ENCODE results near the gene PRADC1.

DNA sequence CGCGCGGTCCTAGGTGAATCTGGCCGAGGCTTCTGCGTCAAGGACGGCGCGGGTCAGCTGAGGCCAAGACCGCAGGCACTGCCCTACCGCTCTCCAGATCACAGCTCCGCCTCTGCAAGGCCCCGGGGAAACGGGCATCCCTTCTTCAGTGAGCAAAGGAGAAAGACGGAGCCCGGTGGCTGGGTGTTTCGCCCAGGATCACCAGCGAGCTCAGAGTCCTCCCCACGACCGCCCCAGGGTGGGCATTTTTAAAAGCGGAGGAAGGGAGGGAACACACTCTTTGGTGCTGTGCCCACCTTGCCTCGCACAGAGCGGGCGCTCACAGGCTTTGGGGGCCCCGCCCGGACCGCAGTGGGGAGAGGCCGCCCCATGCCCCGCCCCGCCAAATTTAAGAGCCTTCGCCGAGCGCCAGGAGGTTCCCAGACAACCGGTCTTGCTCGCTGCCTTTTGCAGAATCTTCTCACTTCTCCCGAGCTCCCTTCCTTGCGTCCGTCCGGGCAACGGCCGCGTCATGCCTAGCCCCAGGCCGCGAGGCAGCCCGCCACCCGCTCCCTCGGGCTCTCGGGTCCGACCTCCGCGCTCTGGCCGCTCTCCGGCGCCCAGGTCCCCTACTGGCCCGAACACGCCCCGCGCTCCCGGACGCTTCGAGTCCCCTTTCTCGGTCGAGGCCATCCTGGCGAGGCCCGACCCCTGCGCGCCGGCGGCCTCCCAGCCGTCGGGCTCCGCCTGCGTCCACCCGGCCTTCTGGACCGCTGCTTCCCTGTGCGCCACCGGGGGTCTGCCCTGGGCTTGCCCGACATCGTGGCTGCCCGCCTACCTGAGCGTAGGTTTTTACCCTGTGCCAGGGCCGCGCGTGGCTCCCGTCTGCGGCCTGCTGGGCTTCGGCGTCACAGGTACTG, 30.6 kb downstream of the PRADC1 start, which contains the start of gene NOTO:
- TF ChIP-seq, protein P1, sequence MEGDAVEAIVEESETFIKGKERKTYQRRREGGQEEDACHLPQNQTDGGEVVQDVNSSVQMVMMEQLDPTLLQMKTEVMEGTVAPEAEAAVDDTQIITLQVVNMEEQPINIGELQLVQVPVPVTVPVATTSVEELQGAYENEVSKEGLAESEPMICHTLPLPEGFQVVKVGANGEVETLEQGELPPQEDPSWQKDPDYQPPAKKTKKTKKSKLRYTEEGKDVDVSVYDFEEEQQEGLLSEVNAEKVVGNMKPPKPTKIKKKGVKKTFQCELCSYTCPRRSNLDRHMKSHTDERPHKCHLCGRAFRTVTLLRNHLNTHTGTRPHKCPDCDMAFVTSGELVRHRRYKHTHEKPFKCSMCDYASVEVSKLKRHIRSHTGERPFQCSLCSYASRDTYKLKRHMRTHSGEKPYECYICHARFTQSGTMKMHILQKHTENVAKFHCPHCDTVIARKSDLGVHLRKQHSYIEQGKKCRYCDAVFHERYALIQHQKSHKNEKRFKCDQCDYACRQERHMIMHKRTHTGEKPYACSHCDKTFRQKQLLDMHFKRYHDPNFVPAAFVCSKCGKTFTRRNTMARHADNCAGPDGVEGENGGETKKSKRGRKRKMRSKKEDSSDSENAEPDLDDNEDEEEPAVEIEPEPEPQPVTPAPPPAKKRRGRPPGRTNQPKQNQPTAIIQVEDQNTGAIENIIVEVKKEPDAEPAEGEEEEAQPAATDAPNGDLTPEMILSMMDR (IDR thresholded peaks at IDR 0.05; ENCODE audit: borderline replicate concordance, extremely low read depth, low read length, poor library complexity, severe bottlenecking) = no peak
- no peak for TF ChIP-seq EZH2 (IDR thresholded peaks at IDR 0.05; ENCODE audit: borderline replicate concordance, low read depth, low read length, severe bottlenecking)

All from DND-41 (cell line).